ENCODE measurements around the gene NUMB.

DNA sequence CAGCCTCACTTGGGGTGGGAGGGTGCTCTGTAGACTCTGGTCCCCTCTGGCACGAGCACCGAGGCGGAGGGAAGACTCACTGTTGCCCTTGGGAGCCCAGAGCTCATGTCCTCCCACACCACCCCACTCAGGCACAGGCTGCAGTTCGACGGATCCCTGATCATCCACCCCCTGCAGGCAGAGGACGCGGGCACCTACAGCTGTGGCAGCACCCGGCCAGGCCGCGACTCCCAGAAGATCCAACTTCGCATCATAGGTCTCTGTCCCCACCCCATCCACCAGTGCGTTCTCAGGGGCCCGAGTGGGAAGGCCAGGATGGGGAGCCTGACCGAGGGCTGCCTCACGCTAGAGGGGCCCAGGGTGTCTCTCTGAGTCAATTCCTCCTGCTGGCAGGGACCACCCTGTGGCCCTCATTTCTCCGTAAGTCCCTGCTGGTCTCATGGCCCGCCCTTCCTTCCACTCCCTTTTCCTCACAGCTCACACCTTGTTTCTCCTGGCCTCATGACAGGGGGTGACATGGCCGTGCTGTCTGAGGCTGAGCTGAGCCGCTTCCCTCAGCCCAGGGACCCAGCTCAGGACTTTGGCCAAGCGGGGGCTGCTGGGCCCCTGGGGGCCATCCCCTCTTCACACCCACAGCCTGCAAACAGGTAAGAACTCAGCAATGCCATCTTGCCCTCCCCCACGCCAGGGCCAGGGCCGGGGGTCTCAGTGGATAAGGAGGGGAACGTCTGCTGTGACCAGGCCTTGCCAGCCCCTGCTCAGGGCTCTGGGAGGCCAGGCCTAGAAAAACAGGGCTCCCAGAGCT, 194.1 kb downstream of the NUMB start:
- TF ChIP-seq POLR2AphosphoS5 (IDR thresholded peaks at IDR 0.05) (no peak), RAD21 (conservative IDR thresholded peaks at IDR 0.05) (no peak), EZH2 (IDR thresholded peaks at IDR 0.05; ENCODE audit: borderline replicate concordance, insufficient read depth, low read length, poor library complexity, severe bottlenecking) (no peak), EP300 (conservative IDR thresholded peaks at IDR 0.05; ENCODE audit: poor library complexity, severe bottlenecking) (no peak), MXI1 (conservative IDR thresholded peaks at IDR 0.05; ENCODE audit: poor library complexity, severe bottlenecking) (no peak), SMC3 (conservative IDR thresholded peaks at IDR 0.05; ENCODE audit: poor library complexity) (no peak), TAF1 (IDR thresholded peaks at IDR 0.05; ENCODE audit: low read depth) (no peak)
- TF ChIP-seq, protein P1, sequence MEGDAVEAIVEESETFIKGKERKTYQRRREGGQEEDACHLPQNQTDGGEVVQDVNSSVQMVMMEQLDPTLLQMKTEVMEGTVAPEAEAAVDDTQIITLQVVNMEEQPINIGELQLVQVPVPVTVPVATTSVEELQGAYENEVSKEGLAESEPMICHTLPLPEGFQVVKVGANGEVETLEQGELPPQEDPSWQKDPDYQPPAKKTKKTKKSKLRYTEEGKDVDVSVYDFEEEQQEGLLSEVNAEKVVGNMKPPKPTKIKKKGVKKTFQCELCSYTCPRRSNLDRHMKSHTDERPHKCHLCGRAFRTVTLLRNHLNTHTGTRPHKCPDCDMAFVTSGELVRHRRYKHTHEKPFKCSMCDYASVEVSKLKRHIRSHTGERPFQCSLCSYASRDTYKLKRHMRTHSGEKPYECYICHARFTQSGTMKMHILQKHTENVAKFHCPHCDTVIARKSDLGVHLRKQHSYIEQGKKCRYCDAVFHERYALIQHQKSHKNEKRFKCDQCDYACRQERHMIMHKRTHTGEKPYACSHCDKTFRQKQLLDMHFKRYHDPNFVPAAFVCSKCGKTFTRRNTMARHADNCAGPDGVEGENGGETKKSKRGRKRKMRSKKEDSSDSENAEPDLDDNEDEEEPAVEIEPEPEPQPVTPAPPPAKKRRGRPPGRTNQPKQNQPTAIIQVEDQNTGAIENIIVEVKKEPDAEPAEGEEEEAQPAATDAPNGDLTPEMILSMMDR (IDR thresholded peaks at IDR 0.05; ENCODE audit: poor library complexity, severe bottlenecking): no peak
- TF ChIP-seq, protein P2, sequence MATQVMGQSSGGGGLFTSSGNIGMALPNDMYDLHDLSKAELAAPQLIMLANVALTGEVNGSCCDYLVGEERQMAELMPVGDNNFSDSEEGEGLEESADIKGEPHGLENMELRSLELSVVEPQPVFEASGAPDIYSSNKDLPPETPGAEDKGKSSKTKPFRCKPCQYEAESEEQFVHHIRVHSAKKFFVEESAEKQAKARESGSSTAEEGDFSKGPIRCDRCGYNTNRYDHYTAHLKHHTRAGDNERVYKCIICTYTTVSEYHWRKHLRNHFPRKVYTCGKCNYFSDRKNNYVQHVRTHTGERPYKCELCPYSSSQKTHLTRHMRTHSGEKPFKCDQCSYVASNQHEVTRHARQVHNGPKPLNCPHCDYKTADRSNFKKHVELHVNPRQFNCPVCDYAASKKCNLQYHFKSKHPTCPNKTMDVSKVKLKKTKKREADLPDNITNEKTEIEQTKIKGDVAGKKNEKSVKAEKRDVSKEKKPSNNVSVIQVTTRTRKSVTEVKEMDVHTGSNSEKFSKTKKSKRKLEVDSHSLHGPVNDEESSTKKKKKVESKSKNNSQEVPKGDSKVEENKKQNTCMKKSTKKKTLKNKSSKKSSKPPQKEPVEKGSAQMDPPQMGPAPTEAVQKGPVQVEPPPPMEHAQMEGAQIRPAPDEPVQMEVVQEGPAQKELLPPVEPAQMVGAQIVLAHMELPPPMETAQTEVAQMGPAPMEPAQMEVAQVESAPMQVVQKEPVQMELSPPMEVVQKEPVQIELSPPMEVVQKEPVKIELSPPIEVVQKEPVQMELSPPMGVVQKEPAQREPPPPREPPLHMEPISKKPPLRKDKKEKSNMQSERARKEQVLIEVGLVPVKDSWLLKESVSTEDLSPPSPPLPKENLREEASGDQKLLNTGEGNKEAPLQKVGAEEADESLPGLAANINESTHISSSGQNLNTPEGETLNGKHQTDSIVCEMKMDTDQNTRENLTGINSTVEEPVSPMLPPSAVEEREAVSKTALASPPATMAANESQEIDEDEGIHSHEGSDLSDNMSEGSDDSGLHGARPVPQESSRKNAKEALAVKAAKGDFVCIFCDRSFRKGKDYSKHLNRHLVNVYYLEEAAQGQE (IDR thresholded peaks at IDR 0.05; ENCODE audit: borderline replicate concordance): no peak
